Measurements from ENCODE around the gene TEX261. TPM values are rescaled to one million over a fixed set of nuclear protein-coding genes. Genes with fewer than 3 reads are reported as not detected.

TEX261 gene
- total RNA-seq, 1 donor from 2014 or later, result 133 TPM

DNA sequence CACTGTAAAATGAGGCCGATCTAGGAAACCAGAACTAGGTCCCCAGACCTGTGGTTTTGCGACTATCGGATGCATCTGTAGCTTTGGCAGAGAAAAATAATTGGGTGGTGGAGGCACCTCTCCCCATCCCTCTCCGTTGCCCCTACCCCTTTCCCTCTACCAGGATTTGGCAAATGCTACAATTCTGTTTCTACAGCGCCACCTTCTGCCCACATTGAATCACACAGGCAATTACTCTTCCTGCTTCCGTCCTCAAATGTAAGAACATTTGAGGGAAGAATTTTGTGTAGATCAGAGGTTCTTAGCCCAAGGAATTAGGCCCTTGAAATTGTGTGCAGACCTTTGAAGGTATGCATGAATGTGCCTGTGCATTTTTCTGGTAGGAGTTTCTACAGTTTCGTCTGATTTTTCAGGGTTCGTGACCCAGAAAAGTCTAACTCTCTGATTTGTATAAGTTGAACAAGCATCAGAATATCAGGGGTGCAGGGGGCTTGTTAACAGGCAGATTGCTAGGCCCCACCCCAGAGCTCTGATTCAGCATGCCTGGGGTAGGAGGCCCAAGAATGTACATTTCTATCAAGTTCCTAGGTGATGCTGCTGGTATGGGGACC, 47.7 kb downstream of the TEX261 start:
- Histone ChIP-seq H3K36me3 (no peaks in the 10 kb centered on the region), H3K27ac (no peak overlapping the region), H3K9me3 (no peaks in the 10 kb centered on the region), H3K4me1 (no peaks in the 10 kb centered on the region), H3K4me3 (no peak overlapping the region), H3K27me3 (no peaks in the 10 kb centered on the region)
- TF ChIP-seq, protein P1, sequence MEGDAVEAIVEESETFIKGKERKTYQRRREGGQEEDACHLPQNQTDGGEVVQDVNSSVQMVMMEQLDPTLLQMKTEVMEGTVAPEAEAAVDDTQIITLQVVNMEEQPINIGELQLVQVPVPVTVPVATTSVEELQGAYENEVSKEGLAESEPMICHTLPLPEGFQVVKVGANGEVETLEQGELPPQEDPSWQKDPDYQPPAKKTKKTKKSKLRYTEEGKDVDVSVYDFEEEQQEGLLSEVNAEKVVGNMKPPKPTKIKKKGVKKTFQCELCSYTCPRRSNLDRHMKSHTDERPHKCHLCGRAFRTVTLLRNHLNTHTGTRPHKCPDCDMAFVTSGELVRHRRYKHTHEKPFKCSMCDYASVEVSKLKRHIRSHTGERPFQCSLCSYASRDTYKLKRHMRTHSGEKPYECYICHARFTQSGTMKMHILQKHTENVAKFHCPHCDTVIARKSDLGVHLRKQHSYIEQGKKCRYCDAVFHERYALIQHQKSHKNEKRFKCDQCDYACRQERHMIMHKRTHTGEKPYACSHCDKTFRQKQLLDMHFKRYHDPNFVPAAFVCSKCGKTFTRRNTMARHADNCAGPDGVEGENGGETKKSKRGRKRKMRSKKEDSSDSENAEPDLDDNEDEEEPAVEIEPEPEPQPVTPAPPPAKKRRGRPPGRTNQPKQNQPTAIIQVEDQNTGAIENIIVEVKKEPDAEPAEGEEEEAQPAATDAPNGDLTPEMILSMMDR (IDR thresholded peaks at IDR 0.05), result peak; percentile 35 to 81 (median 66)
- intact Hi-C loops (cut with DNase I), result no loop called here
- DNase-seq (ENCODE audit: low spot score in 2 of 2), result peak in 1 of 2 donors; percentile 68

DNA sequence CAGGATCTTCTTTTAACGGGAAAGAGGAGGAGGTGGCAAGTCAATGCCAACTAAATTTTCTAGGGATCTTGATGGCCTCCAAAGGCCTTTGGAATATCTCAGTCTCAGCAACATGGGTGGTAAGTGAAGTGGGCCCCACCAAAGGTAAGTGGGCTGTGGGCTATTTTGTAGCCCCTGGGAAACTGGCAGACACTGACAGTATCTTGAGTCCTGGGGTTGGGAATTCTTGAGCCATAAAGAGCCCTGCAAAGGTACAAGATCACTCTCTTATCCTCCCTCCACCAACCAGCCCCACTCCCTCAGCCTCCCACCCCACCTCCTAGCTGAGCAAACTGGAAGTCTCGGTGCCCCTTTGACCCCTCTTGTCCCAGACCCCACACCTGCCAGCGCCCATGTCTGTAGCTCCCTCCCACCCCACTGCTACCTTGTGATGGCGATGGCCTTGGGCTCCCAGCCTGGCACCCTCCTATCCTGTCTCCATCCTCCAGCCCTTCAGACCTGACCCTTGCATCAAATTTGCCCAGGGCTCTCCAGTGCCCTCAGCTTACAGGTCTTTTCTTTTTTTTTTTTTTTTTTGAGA, 50.5 kb downstream of the TEX261 start:
- TF ChIP-seq, protein P1 (IDR thresholded peaks at IDR 0.05), result no peak
- Histone ChIP-seq H3K36me3 (no peaks in the 10 kb centered on the region), H3K9me3 (no peaks in the 10 kb centered on the region), H3K27ac (no peak overlapping the region), H3K4me3 (no peak overlapping the region), H3K4me1 (no peaks in the 10 kb centered on the region), H3K27me3 (no peaks in the 10 kb centered on the region)
- intact Hi-C loops (cut with DNase I), result no loop called here
- DNase-seq (ENCODE audit: low spot score in 2 of 2), result peak in 1 of 2 donors; percentile 34

DNA sequence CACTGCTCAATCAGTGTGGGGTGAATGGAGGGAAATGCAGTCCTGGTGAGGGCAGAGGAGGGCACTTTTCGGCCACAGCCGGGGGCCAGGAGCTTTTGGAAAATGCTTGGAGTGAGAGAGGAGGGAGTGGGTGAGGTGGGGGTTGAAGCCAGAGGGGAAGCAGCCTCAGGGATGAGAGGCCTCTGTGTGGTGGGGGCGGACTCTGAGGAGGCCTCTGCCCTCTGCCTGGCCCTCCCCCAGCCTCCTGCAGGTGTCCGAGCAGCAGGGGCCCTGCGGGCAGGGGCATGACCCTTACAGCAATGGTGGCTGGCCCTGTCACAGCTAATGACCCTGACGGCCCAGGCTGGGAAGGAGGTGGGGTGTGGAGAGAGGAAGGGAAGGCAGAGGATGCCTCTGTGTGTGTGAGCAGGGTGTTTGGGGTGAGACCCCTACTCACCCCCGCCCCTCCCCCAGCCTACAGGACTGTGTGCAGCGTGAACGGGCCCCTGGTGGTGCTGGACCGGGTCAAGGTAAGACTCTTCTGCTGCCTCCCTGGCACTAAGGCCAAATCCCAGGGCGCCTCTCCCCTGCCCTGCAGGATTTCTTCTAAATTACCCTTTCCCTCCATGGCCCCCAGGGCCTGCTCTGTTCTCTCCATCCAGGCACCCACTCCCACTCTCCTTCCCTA, 51.3 kb downstream of the TEX261 start:
- peak in 1 of 2 donors; percentile 61 for DNase-seq (ENCODE audit: low spot score in 2 of 2)
- intact Hi-C loops (cut with DNase I), result no loop called here

DNA sequence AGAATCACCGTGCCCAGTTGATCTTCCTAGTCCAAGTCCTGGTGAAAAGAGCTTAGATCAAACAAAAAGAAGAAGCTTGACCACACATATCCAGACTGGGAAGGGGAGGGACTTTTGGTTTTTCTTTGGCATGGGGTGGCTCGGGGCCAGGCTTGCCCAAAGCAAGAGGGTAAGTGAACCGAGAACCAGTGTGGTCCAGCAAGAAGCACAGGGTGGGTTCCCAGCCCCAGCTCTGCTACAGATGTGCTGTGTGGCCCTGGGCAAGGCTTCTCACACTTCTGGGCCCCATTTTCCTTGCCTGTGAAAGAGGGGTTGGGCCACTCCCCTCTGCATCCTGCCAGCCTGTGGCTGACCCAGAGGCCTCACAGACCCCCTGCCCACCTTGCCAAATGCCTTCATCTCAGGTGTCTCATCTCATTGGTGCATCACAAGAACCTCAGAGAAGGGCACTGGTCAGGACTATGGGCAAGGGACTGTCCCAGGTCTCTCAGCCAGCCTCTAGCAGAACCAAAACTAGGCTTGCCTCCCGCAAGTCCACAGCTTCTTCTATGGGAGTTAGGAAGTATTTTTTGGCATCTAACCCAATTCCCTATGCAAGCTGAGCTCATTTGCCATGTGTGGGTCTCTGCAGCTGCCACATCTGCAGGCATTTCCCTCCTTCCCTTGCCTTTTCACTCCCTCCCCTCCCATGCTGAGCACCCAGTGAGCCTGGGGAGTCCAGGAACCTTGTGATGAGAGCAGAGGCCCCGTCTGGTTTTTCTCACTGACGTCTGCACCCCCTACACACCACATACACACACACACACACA, 52.1 kb downstream of the TEX261 start:
- TF ChIP-seq, protein P1 (IDR thresholded peaks at IDR 0.05), result no peak
- DNase-seq (ENCODE audit: low spot score in 2 of 2), result peak in 1 of 2 donors; percentile 46
- Histone ChIP-seq H3K4me1 (no peaks in the 10 kb centered on the region), H3K27ac (no peak overlapping the region), H3K9me3 (no peaks in the 10 kb centered on the region), H3K4me3 (no peak overlapping the region), H3K27me3 (no peaks in the 10 kb centered on the region), H3K36me3 (no peaks in the 10 kb centered on the region)
- intact Hi-C loops (cut with DNase I), result no loop called here

More for the DNA sequence above, 51.3 kb downstream of the TEX261 start:
- Histone ChIP-seq H3K36me3 (no peaks in the 10 kb centered on the region), H3K27ac (no peak overlapping the region), H3K9me3 (no peaks in the 10 kb centered on the region), H3K27me3 (no peaks in the 10 kb centered on the region), H3K4me3 (no peak overlapping the region), H3K4me1 (no peaks in the 10 kb centered on the region)
- TF ChIP-seq, protein P1 (IDR thresholded peaks at IDR 0.05), result no peak

DNA sequence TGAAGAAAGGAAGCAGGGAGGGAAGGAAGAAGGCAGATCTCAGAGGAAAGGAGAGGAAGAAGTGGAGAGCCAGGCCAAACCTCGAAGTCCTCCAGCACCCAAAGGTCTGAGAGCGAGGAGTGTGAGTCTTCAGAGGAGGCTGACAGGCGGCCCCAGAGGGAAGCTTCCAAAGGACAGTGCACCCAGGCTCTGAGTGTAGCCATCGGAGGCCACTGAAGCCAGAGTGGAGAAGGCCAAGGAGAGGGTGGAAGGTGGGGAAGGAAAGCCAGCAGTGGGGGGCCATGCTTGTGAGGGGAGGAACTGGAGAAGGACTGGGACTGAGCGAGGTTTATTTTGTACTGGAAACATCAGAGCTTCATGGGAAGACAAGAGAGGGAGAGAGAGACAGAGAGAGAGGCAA, 53.0 kb downstream of the TEX261 start:
- H3K36me3 ChIP-seq, result no peaks in the 10 kb centered on the region
- H3K4me3 ChIP-seq, result no peak overlapping the region
- peak in 1 of 2 donors; percentile 16 for DNase-seq (ENCODE audit: low spot score in 2 of 2)
- intact Hi-C loops (cut with DNase I), result no loop called here
- H3K9me3 ChIP-seq, result no peaks in the 10 kb centered on the region
- H3K27me3 ChIP-seq, result no peaks in the 10 kb centered on the region
- H3K4me1 ChIP-seq, result no peaks in the 10 kb centered on the region
- H3K27ac ChIP-seq, result no peak overlapping the region
- TF ChIP-seq, protein P1 (IDR thresholded peaks at IDR 0.05), result no peak
